ENCODE data around the gene TCERG1L.

The TCERG1L gene

GRCh38 chr10:131056781-131057180 is 254.7 kb downstream of the TCERG1L start:
- no peak for TF ChIP-seq CTCF (IDR thresholded peaks at IDR 0.05; ENCODE audit: control extremely low read depth, extremely low read depth, low read depth, missing control alignments)
- CTCF ChIA-PET: no interaction called here
- POLR2A ChIA-PET: no interaction called here
- no peak for DNase-seq (ENCODE audit: extremely low spot score)

GRCh38 chr10:131056091-131056579 is 255.4 kb downstream of the TCERG1L start:
- no peak for TF ChIP-seq CTCF (IDR thresholded peaks at IDR 0.05; ENCODE audit: control extremely low read depth, extremely low read depth, low read depth, missing control alignments)
- CTCF ChIA-PET: interaction anchor here (0.6 kb wide), 1 partner anchor 196 kb away, joined by 3 read pairs; no protein-coding TSS in a partner anchor
- no peak for DNase-seq (ENCODE audit: extremely low spot score)
- POLR2A ChIA-PET: no interaction called here

- TF ChIP-seq CTCF (IDR thresholded peaks at IDR 0.05; ENCODE audit: control extremely low read depth, extremely low read depth, low read depth, missing control alignments): no peak
- DNase-seq (ENCODE audit: extremely low spot score): no peak
- CTCF ChIA-PET: interaction anchor here (0.6 kb wide), 1 partner anchor 195 kb away, joined by 3 read pairs; no protein-coding TSS in a partner anchor
- POLR2A ChIA-PET: no interaction called here
These were observed 256.1 kb downstream of the TCERG1L start for GRCh38 chr10:131055437-131055836.

GRCh38 chr10:131053192-131053591 is 258.3 kb downstream of the TCERG1L start:
- DNase-seq (ENCODE audit: extremely low spot score): no peak
- TF ChIP-seq CTCF (IDR thresholded peaks at IDR 0.05; ENCODE audit: control extremely low read depth, extremely low read depth, low read depth, missing control alignments): no peak
- CTCF ChIA-PET: no interaction called here
- POLR2A ChIA-PET: no interaction called here

GRCh38 chr10:131050162-131050766 is 261.3 kb downstream of the TCERG1L start:
- ChIA-PET CTCF (no interaction called here), POLR2A (no interaction called here)
- no peak for TF ChIP-seq CTCF (IDR thresholded peaks at IDR 0.05; ENCODE audit: control extremely low read depth, extremely low read depth, low read depth, missing control alignments)
- no peak for DNase-seq (ENCODE audit: extremely low spot score)

- ChIA-PET CTCF (no interaction called here), POLR2A (no interaction called here)
- TF ChIP-seq CTCF (IDR thresholded peaks at IDR 0.05; ENCODE audit: control extremely low read depth, extremely low read depth, low read depth, missing control alignments): no peak
- DNase-seq (ENCODE audit: extremely low spot score): no peak
These were observed 262.5 kb downstream of the TCERG1L start for GRCh38 chr10:131049016-131049415.
